HCT116 (cell line): ENCODE measurements around the gene MAP4K2. TPM values are rescaled to one million over a fixed set of nuclear protein-coding genes. Genes with fewer than 3 reads are reported as not detected.

Source experiments
- ATAC-seq: fragments of 200-7000 bp; cut with Tn5 transposase; 2 replicates; pipeline ENCODE4 v1.9.1; 2020; ENCODE audit warnings: mild to moderate bottlenecking, moderate library complexity
- BruUV-seq: library from RNA; stranded (reverse); fragments of 400-500 nt; replicated peaks from 2 replicates; lab custom pipeline; 2021; lab: Mats Ljungman, UMichigan
- CTCF ChIA-PET: fragments of 300-600 bp; sonication (Branson Sonifier 250); formaldehyde crosslinking; loops from one replicate; lab custom pipeline; 2021; ENCODE audit warnings: antibody characterized with exemption; lab: Charles Lee
- POLR2A ChIA-PET: fragments of 300-600, 350-600 bp; sonication (Branson Sonifier 250); formaldehyde crosslinking; loops from one replicate; lab custom pipeline; 2021; ENCODE audit warnings: antibody characterized with exemption; lab: Charles Lee
- RAD21 ChIA-PET, 2 experiments: fragments of 300-600 bp; sonication (Branson Sonifier 250); formaldehyde crosslinking; loops; one replicate each; lab custom pipeline; 2023; ENCODE audit warnings: low total read pairs in 2 of 2; ENCODE audit not compliant: uncharacterized antibody in 2 of 2, unreplicated experiment in 2 of 2, low non-redundant PET in 1 of 2; lab: Charles Lee
- DNase-seq: peaks from one replicate; pipeline ENCODE4 v3.0.0-alpha.2; 2010; ENCODE audit warnings: low read depth, low spot score
- H2AFZ ChIP-seq: fragments of 200-600 bp; shearing (Covaris generic), sonication (generic); 2 replicates; pipeline ENCODE4 v1.6.1; 2017; ENCODE audit warnings: low read depth, mixed run types, mixed read lengths, antibody characterized with exemption, low read length; ENCODE audit not compliant: poor library complexity, severe bottlenecking
- H3K27ac ChIP-seq: 2 replicates; pipeline ENCODE4 v1.5.1; 2012; ENCODE audit warnings: low read depth, low read length
- H3K27me3 ChIP-seq: fragments of 200-600 bp; sonication (generic); 2 replicates; pipeline ENCODE4 v1.6.1; 2016; ENCODE audit warnings: mixed run types, low read length, mixed read lengths; ENCODE audit not compliant: insufficient read depth
- H3K36me3 ChIP-seq, 2 experiments: fragments of 200-500 bp in 1 of 2; fragments of 200-600 bp in 1 of 2; sonication (Bioruptor generic) in 1 of 2; sonication (generic) in 1 of 2; 2 replicates each; pipeline versions ENCODE4 v1.5.1 to v1.6.1; 2014 to 2016; ENCODE audit warnings: low read length in 2 of 2, inconsistent platforms in 1 of 2, mixed read lengths in 1 of 2, mixed run types in 1 of 2; ENCODE audit not compliant: insufficient read depth in 2 of 2, control insufficient read depth in 1 of 2
- H3K4me1 ChIP-seq, 2 experiments: fragments of 200-600 bp in 1 of 2; sonication (generic) in 1 of 2; 2 replicates each; pipeline versions ENCODE4 v1.5.1 to v1.6.1; 2012 to 2017; ENCODE audit warnings: low read length in 2 of 2, inconsistent platforms in 1 of 2, mild to moderate bottlenecking in 1 of 2, mixed read lengths in 1 of 2, mixed run types in 1 of 2, moderate library complexity in 1 of 2; ENCODE audit not compliant: insufficient read depth in 2 of 2, control insufficient read depth in 1 of 2
- H3K4me2 ChIP-seq: fragments of 200-600 bp; sonication (generic); 2 replicates; pipeline ENCODE4 v1.6.1; 2017; ENCODE audit warnings: mixed run types, low read length, mixed read lengths
- H3K4me3 ChIP-seq, 2 experiments: fragments of 200-600 bp in 1 of 2; sonication (generic) in 1 of 2; replicated peaks in 1 of 2; 2 replicates each; pipeline ENCODE4 v1.5.1; 2011 to 2016; ENCODE audit warnings: low read length in 2 of 2, control low read depth in 1 of 2, low read depth in 1 of 2, mild to moderate bottlenecking in 1 of 2, mixed read lengths in 1 of 2, mixed run types in 1 of 2
- H3K79me2 ChIP-seq: fragments of 200-600 bp; sonication (generic); 2 replicates; pipeline ENCODE4 v1.6.1; 2017; ENCODE audit warnings: mild to moderate bottlenecking, mixed run types, low read length, moderate library complexity, mixed read lengths; ENCODE audit not compliant: insufficient read depth
- H3K9ac ChIP-seq: fragments of 200-600 bp; sonication (generic); 2 replicates; pipeline ENCODE4 v1.6.1; 2016; ENCODE audit warnings: low read length, mixed read lengths
- H3K9me2 ChIP-seq: fragments of 200-600 bp; sonication (generic), shearing (Covaris generic); 2 replicates; pipeline ENCODE4 v1.6.1; 2017; ENCODE audit warnings: mixed run types, mild to moderate bottlenecking, moderate library complexity; ENCODE audit not compliant: insufficient read depth
- H3K9me3 ChIP-seq, 2 experiments: fragments of 200-500 bp in 1 of 2; fragments of 200-600 bp in 1 of 2; sonication (Bioruptor generic) in 1 of 2; sonication (generic) in 1 of 2; 2 replicates each; pipeline ENCODE4 v1.6.1; 2014 to 2017; ENCODE audit warnings: low read length in 2 of 2, mixed read lengths in 2 of 2, inconsistent platforms in 1 of 2, low read depth in 1 of 2, mild to moderate bottlenecking in 1 of 2, mixed run types in 1 of 2, moderate library complexity in 1 of 2; ENCODE audit not compliant: control insufficient read depth in 1 of 2, insufficient read depth in 1 of 2
- H4K20me1 ChIP-seq: fragments of 200-600 bp; sonication (generic), shearing (Covaris generic); 2 replicates; pipeline ENCODE4 v1.6.1; 2017; ENCODE audit warnings: mixed run types, mild to moderate bottlenecking, moderate library complexity; ENCODE audit not compliant: insufficient read depth
- CBX3 ChIP-seq: IDR thresholded peaks from 2 replicates; pipeline ENCODE4 v1.6.1; 2012; ENCODE audit warnings: low read depth
- CTCF ChIP-seq, 3 experiments: fragments of 200-600 bp in 1 of 3; sonication (generic) in 1 of 3; IDR thresholded peaks in 2 of 3; conservative IDR thresholded peaks in 1 of 3; 2 replicates each; pipeline ENCODE4 v1.5.1; 2012 to 2017; ENCODE audit warnings: low read depth in 2 of 3, low read length in 2 of 3, antibody characterized with exemption in 1 of 3, borderline replicate concordance in 1 of 3, control low read depth in 1 of 3, mild to moderate bottlenecking in 1 of 3, mixed read lengths in 1 of 3, mixed run types in 1 of 3, moderate library complexity in 1 of 3; ENCODE audit not compliant: insufficient read depth in 1 of 3
- EGR1 ChIP-seq: IDR thresholded peaks from 2 replicates; pipeline ENCODE4 v1.6.1; 2012; ENCODE audit warnings: low read depth
- EZH2 ChIP-seq: fragments of 200-600 bp; sonication (generic); IDR thresholded peaks from 2 replicates; pipeline ENCODE4 v1.6.1; 2017; ENCODE audit warnings: antibody characterized with exemption, mixed run types
- JUND ChIP-seq: IDR thresholded peaks from 2 replicates; pipeline ENCODE4 v1.6.1; 2012
- POLR2AphosphoS5 ChIP-seq: IDR thresholded peaks from 2 replicates; pipeline ENCODE4 v1.6.1; 2011; ENCODE audit warnings: mild to moderate bottlenecking, low read depth, low read length, moderate library complexity
- RAD21 ChIP-seq: IDR thresholded peaks from 2 replicates; pipeline ENCODE4 v1.6.1; 2012; ENCODE audit warnings: low read depth, mild to moderate bottlenecking
- SRF ChIP-seq: IDR thresholded peaks from 2 replicates; pipeline ENCODE4 v1.6.1; 2012; ENCODE audit warnings: low read depth
- YY1 ChIP-seq: IDR thresholded peaks from 2 replicates; pipeline ENCODE4 v1.6.1; 2011; ENCODE audit warnings: low read length, low read depth, moderate library complexity, mild to moderate bottlenecking; ENCODE audit not compliant: insufficient replicate concordance; ENCODE audit errors: extremely low read depth
- ZBTB33 ChIP-seq: IDR thresholded peaks from 2 replicates; pipeline ENCODE4 v1.6.1; 2011; ENCODE audit warnings: mild to moderate bottlenecking, low read length, moderate library complexity; ENCODE audit not compliant: insufficient replicate concordance; ENCODE audit errors: extremely low read depth
- ZFX ChIP-seq: fragments of 450-650 bp; IDR thresholded peaks from 2 replicates; pipeline ENCODE4 v1.6.1; 2017
- intact Hi-C: fragments of 100-400 bp; cut with micrococcal nuclease; formaldehyde crosslinking; loops from 2 replicates; pipeline ENCODE4 v1.10.0; 2022
- total RNA-seq: library from RNA; stranded (reverse); gene quantifications from one replicate; pipeline ENCODE4 v1.2.1, GENCODE V29; 2021; ENCODE audit not compliant: unreplicated experiment
- TF ChIP-seq, protein P1 (sequence below): IDR thresholded peaks from 2 replicates; pipeline ENCODE4 v1.6.1; 2012
- TF ChIP-seq, protein P2 (sequence below): IDR thresholded peaks from 2 replicates; pipeline ENCODE4 v1.6.1; 2012

The MAP4K2 gene
- total RNA-seq, 1 experiment from 2014 or later = 44.2 TPM

GRCh38 chr11:64831411-64831891, 28.4 kb upstream of the MAP4K2 start:
- DNase-seq = no peak
- CTCF ChIA-PET = interaction anchor here (1.2 kb wide), 1 partner anchor 13 kb away, joined by 3 read pairs; the partner anchor contains the start of gene CDC42BPG
- BruUV-seq = no TSS peak
- TF ChIP-seq POLR2AphosphoS5 = no peak
- TF ChIP-seq YY1 = no peak
- TF ChIP-seq, protein P1, sequence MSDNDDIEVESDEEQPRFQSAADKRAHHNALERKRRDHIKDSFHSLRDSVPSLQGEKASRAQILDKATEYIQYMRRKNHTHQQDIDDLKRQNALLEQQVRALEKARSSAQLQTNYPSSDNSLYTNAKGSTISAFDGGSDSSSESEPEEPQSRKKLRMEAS = no peak
- TF ChIP-seq SRF = no peak
- TF ChIP-seq RAD21 = no peak
- TF ChIP-seq ZFX = no peak
- TF ChIP-seq, protein P2, sequence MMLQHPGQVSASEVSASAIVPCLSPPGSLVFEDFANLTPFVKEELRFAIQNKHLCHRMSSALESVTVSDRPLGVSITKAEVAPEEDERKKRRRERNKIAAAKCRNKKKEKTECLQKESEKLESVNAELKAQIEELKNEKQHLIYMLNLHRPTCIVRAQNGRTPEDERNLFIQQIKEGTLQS = no peak
- no peak for TF ChIP-seq EGR1
- no peak for TF ChIP-seq CBX3
- no peak for TF ChIP-seq JUND
- TF ChIP-seq ZBTB33 = no peak
- TF ChIP-seq CTCF (IDR thresholded peaks at IDR 0.05 in 2 of 3, conservative IDR thresholded peaks at IDR 0.05 in 1 of 3; ENCODE audit: borderline replicate concordance in 1 of 3, insufficient read depth in 1 of 3, low read depth in 2 of 3, low read length in 2 of 3) = no peak
- no peak for TF ChIP-seq EZH2
- TF ChIP-seq, all 23 proteins: peak for 0
- H3K36me3 ChIP-seq = peaks cover 10 to 14% of the 10 kb centered on the region in 2 experiments; a peak in 2 of 4 replicates
- ATAC-seq = no peak
- no peaks in the 10 kb centered on the region for H3K9me2 ChIP-seq
- H4K20me1 ChIP-seq = no peaks in the 10 kb centered on the region
- RAD21 ChIA-PET = no interaction called here
- H3K4me1 ChIP-seq = peaks cover 12 to 16% of the 10 kb centered on the region in 2 experiments
- no peaks in the 10 kb centered on the region for H3K79me2 ChIP-seq
- H3K9me3 ChIP-seq = no peaks in the 10 kb centered on the region
- no peak overlapping the region for H3K9ac ChIP-seq
- intact Hi-C loops = no loop called here
- no peaks in the 10 kb centered on the region for H3K27me3 ChIP-seq
- H3K4me2 ChIP-seq = no peak overlapping the region
- H2AFZ ChIP-seq = no peak overlapping the region
- POLR2A ChIA-PET = no interaction called here
- no peak overlapping the region for H3K4me3 ChIP-seq
- H3K27ac ChIP-seq = no peak overlapping the region
